HFFc6 (cell line): ENCODE measurements around the gene CD8B. TPM values are rescaled to one million over a fixed set of nuclear protein-coding genes. Genes with fewer than 3 reads are reported as not detected.

Experiments used
- DNase-seq: peaks from one replicate; pipeline ENCODE4 v3.0.0-alpha.2; 2018
- H3K27ac Mint-ChIP-seq: 2 replicates; pipeline ENCODE4 v1.8.0; 2020; ENCODE audit warnings: mild to moderate bottlenecking, mixed read lengths
- H3K27me3 Mint-ChIP-seq: 2 replicates; pipeline ENCODE4 v1.8.0; 2021; ENCODE audit warnings: mild to moderate bottlenecking, moderate library complexity, mixed read lengths; ENCODE audit not compliant: insufficient read depth
- H3K36me3 Mint-ChIP-seq: 2 replicates; pipeline ENCODE4 v1.8.0; 2021; ENCODE audit warnings: low read depth, mixed read lengths
- H3K4me1 Mint-ChIP-seq: 2 replicates; pipeline ENCODE4 v1.8.0; 2020; ENCODE audit warnings: low read depth, mixed read lengths
- H3K4me3 Mint-ChIP-seq: 2 replicates; pipeline ENCODE4 v1.8.0; 2020; ENCODE audit warnings: mild to moderate bottlenecking, moderate library complexity, mixed read lengths
- H3K9me3 Mint-ChIP-seq: 2 replicates; pipeline ENCODE4 v1.8.0; 2020; ENCODE audit warnings: mild to moderate bottlenecking, mixed read lengths
- CTCF ChIP-seq: fragments of 200-600 bp; sonication (generic); IDR thresholded peaks from 2 replicates; pipeline ENCODE4 v1.5.0; 2021; ENCODE audit warnings: antibody characterized with exemption, mild to moderate bottlenecking
- total RNA-seq, 6 experiments: library from RNA; stranded (reverse); fragmentation: NEBNext Ultra II Directional; extraction: Animal tissue kit (Norgen Biotek cat#: 25700); gene quantifications; 2 replicates in 1 of 6; 3 replicates in 5 of 6; pipeline ENCODE4 v1.2.3, GENCODE V29; 2021

The CD8B gene
- total RNA-seq, 6 experiments from 2014 or later = not detected

GRCh38 chr2:86806059-86806857 lies 55.4 kb downstream of the CD8B start:
- H3K4me3 Mint-ChIP-seq = no peak overlapping the region
- H3K4me1 Mint-ChIP-seq = peaks cover 15% of the 10 kb centered on the region
- no peaks in the 10 kb centered on the region for H3K9me3 Mint-ChIP-seq
- no peak for DNase-seq
- peaks cover 7% of the 10 kb centered on the region for H3K27me3 Mint-ChIP-seq
- no peak for TF ChIP-seq CTCF
- H3K36me3 Mint-ChIP-seq = no peaks in the 10 kb centered on the region
- no peak overlapping the region for H3K27ac Mint-ChIP-seq

- H3K4me3 Mint-ChIP-seq = no peak overlapping the region
- no peak overlapping the region for H3K27ac Mint-ChIP-seq
- no peak for TF ChIP-seq CTCF
- no peaks in the 10 kb centered on the region for H3K4me1 Mint-ChIP-seq
- no peak for DNase-seq
- peaks cover 10% of the 10 kb centered on the region for H3K36me3 Mint-ChIP-seq
- peaks cover 13% of the 10 kb centered on the region for H3K9me3 Mint-ChIP-seq
- H3K27me3 Mint-ChIP-seq = peaks cover 29% of the 10 kb centered on the region
These were observed 60.7 kb downstream of the CD8B start for GRCh38 chr2:86800856-86801567.

GRCh38 chr2:86794861-86795260 lies 66.8 kb downstream of the CD8B start:
- Mint-ChIP-seq H3K27me3 (peaks cover 73% of the 10 kb centered on the region), H3K9me3 (peaks cover 24% of the 10 kb centered on the region)
- TF ChIP-seq CTCF = no peak

GRCh38 chr2:86793752-86794151 lies 67.9 kb downstream of the CD8B start:
- TF ChIP-seq CTCF = no peak
- peaks cover 16% of the 10 kb centered on the region for H3K36me3 Mint-ChIP-seq
- DNase-seq = no peak
- no peak overlapping the region for H3K27ac Mint-ChIP-seq
- peaks cover 8% of the 10 kb centered on the region for H3K4me1 Mint-ChIP-seq
- H3K4me3 Mint-ChIP-seq = no peak overlapping the region
- peaks cover 24% of the 10 kb centered on the region for H3K9me3 Mint-ChIP-seq
- peaks cover 72% of the 10 kb centered on the region for H3K27me3 Mint-ChIP-seq

More at GRCh38 chr2:86794861-86795260, 66.8 kb downstream of the CD8B start:
- H3K4me1 Mint-ChIP-seq = peaks cover 8% of the 10 kb centered on the region
- no peak overlapping the region for H3K4me3 Mint-ChIP-seq
- H3K27ac Mint-ChIP-seq = no peak overlapping the region
- H3K36me3 Mint-ChIP-seq = peaks cover 16% of the 10 kb centered on the region
- DNase-seq = no peak

- H3K9me3 Mint-ChIP-seq = peaks cover 17% of the 10 kb centered on the region
- H3K36me3 Mint-ChIP-seq = peaks cover 11% of the 10 kb centered on the region
- no peak overlapping the region for H3K27ac Mint-ChIP-seq
- TF ChIP-seq CTCF = no peak
- H3K4me1 Mint-ChIP-seq = peaks cover 8% of the 10 kb centered on the region
- no peak for DNase-seq
- H3K27me3 Mint-ChIP-seq = peaks cover 66% of the 10 kb centered on the region
- H3K4me3 Mint-ChIP-seq = peak overlapping the region; percentile 31; the same call in 1 of the 2 replicates
These were observed 70.1 kb downstream of the CD8B start for GRCh38 chr2:86791573-86791972.
